Nephron progenitor cell (in vitro differentiated cells): Measurements from ENCODE around the gene HRG.

Experiments used
- DNase-seq: peaks from one replicate; pipeline ENCODE4 v3.0.0; 2021
- H3K27ac Mint-ChIP-seq: 2 replicates; pipeline ENCODE4 v1.8.0; 2021; ENCODE audit warnings: mild to moderate bottlenecking, moderate library complexity, mixed read lengths
- H3K27me3 Mint-ChIP-seq: 2 replicates; pipeline ENCODE4 v1.8.0; 2021; ENCODE audit warnings: mild to moderate bottlenecking, low read depth, mixed read lengths; ENCODE audit not compliant: poor library complexity
- H3K36me3 Mint-ChIP-seq: 2 replicates; pipeline ENCODE4 v1.8.0; 2021; ENCODE audit warnings: low read depth, mixed read lengths
- H3K4me1 Mint-ChIP-seq: 2 replicates; pipeline ENCODE4 v1.8.0; 2021; ENCODE audit warnings: mixed read lengths
- H3K4me3 Mint-ChIP-seq: 2 replicates; pipeline ENCODE4 v1.8.0; 2021; ENCODE audit warnings: mild to moderate bottlenecking, moderate library complexity, mixed read lengths
- H3K9me3 Mint-ChIP-seq: 2 replicates; pipeline ENCODE4 v1.8.0; 2021; ENCODE audit warnings: mild to moderate bottlenecking, moderate library complexity, mixed read lengths
- TF ChIP-seq, protein P1 (sequence below): fragments of 200-600 bp; sonication (generic); IDR thresholded peaks from 2 replicates; pipeline ENCODE4 v1.5.0; 2021; ENCODE audit warnings: antibody characterized with exemption

Gene HRG

DNA sequence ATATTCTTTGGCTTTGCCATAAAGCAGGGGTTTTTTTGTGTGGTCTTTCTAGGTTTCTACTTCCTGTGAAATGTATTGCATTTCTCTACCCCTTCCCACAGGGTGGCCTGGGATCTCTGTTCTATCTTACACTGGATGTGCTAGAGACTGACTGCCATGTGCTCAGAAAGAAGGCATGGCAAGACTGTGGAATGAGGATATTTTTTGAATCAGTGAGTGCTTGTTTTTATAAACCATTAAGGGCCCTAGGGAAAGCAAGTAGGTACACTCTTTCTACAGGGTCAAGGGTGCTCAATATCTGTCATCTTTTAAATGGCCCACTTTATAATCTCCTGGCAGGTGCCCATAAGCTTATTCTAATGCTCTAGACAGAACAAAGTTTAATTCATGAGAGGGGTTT is 24.9 kb upstream of the HRG start:
- Mint-ChIP-seq H3K9me3 (no peaks in the 10 kb centered on the region), H3K4me1 (no peaks in the 10 kb centered on the region), H3K27ac (no peak overlapping the region), H3K27me3 (peaks cover 32% of the 10 kb centered on the region), H3K4me3 (no peak overlapping the region), H3K36me3 (no peaks in the 10 kb centered on the region)
- TF ChIP-seq, protein P1, sequence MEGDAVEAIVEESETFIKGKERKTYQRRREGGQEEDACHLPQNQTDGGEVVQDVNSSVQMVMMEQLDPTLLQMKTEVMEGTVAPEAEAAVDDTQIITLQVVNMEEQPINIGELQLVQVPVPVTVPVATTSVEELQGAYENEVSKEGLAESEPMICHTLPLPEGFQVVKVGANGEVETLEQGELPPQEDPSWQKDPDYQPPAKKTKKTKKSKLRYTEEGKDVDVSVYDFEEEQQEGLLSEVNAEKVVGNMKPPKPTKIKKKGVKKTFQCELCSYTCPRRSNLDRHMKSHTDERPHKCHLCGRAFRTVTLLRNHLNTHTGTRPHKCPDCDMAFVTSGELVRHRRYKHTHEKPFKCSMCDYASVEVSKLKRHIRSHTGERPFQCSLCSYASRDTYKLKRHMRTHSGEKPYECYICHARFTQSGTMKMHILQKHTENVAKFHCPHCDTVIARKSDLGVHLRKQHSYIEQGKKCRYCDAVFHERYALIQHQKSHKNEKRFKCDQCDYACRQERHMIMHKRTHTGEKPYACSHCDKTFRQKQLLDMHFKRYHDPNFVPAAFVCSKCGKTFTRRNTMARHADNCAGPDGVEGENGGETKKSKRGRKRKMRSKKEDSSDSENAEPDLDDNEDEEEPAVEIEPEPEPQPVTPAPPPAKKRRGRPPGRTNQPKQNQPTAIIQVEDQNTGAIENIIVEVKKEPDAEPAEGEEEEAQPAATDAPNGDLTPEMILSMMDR = no peak
- DNase-seq = no peak

DNA sequence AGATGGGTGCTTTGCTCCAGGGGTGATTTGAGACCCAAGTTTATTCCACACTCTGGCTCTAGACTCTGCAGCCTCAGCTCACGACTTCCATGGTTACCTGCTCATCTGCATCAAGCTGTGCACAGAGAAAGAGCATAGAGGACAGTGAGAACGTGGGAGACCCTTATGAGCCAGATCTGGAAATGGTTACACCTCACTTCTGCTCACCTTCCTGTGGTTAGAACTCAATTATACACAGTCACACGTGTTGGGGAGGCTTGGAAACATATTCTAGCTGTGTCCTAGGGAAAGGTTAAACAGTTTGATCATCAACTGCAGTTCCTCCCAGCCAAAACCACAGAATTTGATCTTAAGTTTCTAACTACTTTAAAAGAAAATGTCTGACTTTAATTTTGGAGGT is 23.8 kb upstream of the HRG start:
- peaks cover 32% of the 10 kb centered on the region for H3K27me3 Mint-ChIP-seq

DNA sequence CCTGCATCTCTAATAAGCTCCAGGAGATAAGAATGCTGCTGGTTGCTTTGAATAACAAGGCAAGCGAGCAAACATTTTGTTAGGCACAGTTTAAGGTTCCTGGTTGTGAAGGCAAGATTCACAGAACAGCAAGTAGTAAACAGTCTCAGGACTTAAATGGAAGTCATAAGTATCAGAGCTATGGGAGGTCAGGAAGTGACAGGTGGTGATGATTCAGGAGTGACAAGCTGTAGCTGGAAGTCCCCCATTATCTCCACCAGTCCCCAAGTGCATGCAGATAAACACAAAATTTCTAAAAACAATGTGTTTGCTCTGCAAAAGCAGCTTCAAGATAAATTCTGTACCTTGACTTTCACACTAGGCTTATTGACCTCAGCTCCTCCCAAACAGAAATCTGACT is 22.3 kb upstream of the HRG start:
- Mint-ChIP-seq H3K9me3 (no peaks in the 10 kb centered on the region), H3K27ac (no peak overlapping the region), H3K27me3 (peaks cover 26% of the 10 kb centered on the region), H3K4me1 (no peaks in the 10 kb centered on the region), H3K4me3 (no peak overlapping the region), H3K36me3 (no peaks in the 10 kb centered on the region)
- no peak for DNase-seq
- TF ChIP-seq, protein P1 = no peak

More for the DNA sequence above, 23.8 kb upstream of the HRG start:
- Mint-ChIP-seq H3K4me1 (no peaks in the 10 kb centered on the region), H3K4me3 (no peak overlapping the region), H3K36me3 (no peaks in the 10 kb centered on the region), H3K27ac (no peak overlapping the region), H3K9me3 (no peaks in the 10 kb centered on the region)
- TF ChIP-seq, protein P1 = no peak
- no peak for DNase-seq

DNA sequence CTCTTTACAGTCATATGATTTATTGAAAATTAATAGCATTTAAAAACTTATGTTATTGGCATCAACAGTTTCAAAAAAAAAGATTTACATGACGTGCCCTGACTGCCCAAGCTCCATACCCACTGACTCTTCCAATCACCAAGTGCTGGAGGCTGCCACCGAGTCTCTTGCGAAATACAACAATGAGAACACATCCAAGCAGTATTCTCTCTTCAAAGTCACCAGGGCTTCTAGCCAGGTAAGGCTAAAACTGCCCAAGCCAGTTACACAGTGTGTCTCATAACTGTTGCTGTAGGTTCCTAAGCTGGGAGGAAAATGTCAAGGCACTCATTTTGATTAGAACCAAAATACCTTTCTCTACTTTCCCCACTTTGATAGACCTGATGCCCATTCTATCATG is 21.1 kb upstream of the HRG start:
- no peak for DNase-seq
- Mint-ChIP-seq H3K4me3 (no peak overlapping the region), H3K9me3 (no peaks in the 10 kb centered on the region), H3K4me1 (no peaks in the 10 kb centered on the region), H3K27ac (no peak overlapping the region), H3K36me3 (no peaks in the 10 kb centered on the region), H3K27me3 (peaks cover 21% of the 10 kb centered on the region)
- TF ChIP-seq, protein P1 = no peak

DNA sequence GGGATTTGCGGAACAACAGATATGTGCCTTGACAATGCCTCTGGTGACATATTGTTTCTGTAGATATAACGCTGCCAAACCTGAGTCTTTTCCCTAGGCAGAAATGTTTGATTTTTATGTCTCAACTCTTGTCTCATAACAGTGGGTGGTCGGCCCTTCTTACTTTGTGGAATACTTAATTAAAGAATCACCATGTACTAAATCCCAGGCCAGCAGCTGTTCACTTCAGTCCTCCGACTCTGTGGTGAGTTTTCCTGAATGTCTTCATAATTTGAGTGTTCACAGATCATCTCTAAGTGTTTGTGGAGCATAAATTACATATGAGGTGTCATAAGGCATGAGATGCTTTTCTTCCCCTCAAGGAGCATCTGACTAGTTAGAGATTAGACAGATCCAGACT is 19.7 kb upstream of the HRG start:
- H3K27ac Mint-ChIP-seq = no peak overlapping the region
- H3K4me3 Mint-ChIP-seq = no peak overlapping the region
- no peaks in the 10 kb centered on the region for H3K9me3 Mint-ChIP-seq
- H3K27me3 Mint-ChIP-seq = peaks cover 17% of the 10 kb centered on the region
- TF ChIP-seq, protein P1 = no peak
- DNase-seq = no peak
- H3K36me3 Mint-ChIP-seq = no peaks in the 10 kb centered on the region
- H3K4me1 Mint-ChIP-seq = no peaks in the 10 kb centered on the region

DNA sequence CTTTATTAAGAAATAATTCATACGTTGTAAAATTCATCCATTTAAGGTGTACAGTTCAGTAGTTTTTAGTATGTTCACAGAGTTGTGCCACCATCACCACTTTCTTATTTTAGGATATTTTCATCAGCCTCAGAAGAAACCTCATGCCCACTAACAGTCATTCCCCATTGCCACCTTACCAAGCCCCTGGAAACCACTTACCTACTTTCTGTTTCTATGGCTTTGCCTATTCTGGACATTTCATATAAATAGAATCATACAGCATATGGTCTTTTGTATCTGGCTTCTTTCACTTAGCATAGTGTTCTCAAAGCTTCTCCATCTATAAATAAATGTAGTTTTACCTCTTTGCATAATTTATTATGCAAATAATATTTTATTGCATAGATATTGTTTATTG is 19.0 kb upstream of the HRG start:
- Mint-ChIP-seq H3K27ac (no peak overlapping the region), H3K9me3 (no peaks in the 10 kb centered on the region), H3K4me1 (no peaks in the 10 kb centered on the region), H3K36me3 (no peaks in the 10 kb centered on the region), H3K4me3 (no peak overlapping the region), H3K27me3 (peaks cover 15% of the 10 kb centered on the region)
- DNase-seq = no peak
- TF ChIP-seq, protein P1 = no peak
